GM19025 (cell line): ENCODE data around the gene LRRC8D.

Source experiments
- ATAC-seq: cut with Tn5 transposase; IDR thresholded peaks from one replicate; pipeline ENCODE4 v1.9.1; 2021; ENCODE audit warnings: mild to moderate bottlenecking, low read depth, moderate library complexity; ENCODE audit not compliant: unreplicated experiment

Gene LRRC8D

GRCh38 chr1:89865498-89866382 is 44.9 kb downstream of the LRRC8D start:
- no peak for ATAC-seq

GRCh38 chr1:89866568-89866967 is 45.7 kb downstream of the LRRC8D start:
- no peak for ATAC-seq

- no peak for ATAC-seq
These were observed 50.2 kb downstream of the LRRC8D start for GRCh38 chr1:89870998-89871397.

DNA sequence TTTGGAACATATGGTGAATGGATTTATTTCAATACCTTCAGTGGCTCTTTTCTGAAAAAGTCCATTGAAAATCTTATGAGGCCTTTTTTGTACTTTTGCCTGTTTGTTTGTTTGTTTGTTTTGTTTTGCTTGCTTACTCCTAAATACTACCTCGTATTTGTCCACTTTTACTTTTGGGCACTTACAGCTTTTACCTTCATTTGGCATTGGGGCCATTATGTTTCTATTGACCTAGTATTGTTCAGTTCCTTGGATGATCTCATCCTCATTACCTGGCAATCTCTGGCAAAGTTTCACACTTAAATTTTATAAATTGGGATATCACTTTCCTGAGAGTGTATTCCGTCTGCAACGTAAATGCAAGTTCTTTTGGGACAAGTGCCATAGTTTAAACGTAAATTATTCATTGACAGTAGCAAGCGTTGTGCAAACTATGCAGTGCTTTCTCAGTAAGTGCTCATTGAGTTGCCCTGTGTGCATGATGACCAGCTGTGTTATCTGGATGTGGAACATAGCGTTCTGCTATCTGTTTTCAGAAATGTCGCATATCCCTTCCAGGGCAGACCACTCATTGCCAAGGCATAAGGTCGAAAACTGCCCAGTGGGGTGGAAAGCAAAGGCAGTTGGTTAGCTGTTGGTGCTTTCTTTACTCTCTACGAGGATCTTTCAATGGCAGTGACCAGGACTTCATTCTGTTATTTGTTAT is 51.1 kb downstream of the LRRC8D start:
- no peak for ATAC-seq

GRCh38 chr1:89872567-89872966 is 51.7 kb downstream of the LRRC8D start:
- ATAC-seq = no peak

DNA sequence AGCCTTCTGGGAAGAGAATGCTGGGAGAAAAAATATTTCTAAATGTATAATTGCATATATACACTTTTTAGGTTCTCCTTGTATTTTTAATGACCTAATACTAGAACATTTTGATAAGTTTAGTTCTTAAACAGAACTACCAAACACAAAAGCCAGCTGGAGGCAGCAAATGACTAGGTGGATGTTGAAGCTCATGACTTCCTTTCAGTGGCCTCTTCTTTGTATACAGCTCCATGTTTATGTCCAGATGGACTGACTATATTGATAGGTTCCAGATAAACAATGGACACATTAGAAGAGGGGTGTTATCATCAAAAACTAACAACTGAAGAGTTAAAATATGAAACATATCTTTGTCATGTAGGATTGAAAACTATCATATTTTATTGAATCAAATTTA is 52.5 kb downstream of the LRRC8D start:
- ATAC-seq = no peak

DNA sequence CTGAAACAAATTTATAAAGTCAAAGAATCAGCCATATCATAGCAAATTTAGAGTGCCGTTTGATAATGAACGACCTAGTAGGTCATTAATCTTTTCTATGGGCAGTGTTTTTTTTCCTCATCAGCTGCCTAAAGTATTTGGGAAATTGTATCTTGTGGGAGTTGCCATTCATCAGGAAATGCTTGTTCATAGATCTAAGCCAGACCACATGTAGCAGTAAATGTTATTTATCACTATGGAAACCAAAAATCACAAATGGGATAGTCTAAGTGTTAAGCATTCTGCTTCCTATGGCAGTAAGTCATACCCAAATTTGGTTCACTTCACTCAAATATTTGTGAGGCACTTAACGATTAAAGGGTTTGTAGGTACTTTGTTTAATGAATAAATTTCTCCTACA is 52.9 kb downstream of the LRRC8D start:
- ATAC-seq = no peak

GRCh38 chr1:89876463-89876862 is 55.6 kb downstream of the LRRC8D start:
- ATAC-seq = no peak

GRCh38 chr1:89877756-89878155 is 56.9 kb downstream of the LRRC8D start:
- ATAC-seq = no peak

GRCh38 chr1:89878256-89878655 is 57.4 kb downstream of the LRRC8D start:
- no peak for ATAC-seq

GRCh38 chr1:89880679-89881078 is 59.8 kb downstream of the LRRC8D start:
- ATAC-seq = no peak

DNA sequence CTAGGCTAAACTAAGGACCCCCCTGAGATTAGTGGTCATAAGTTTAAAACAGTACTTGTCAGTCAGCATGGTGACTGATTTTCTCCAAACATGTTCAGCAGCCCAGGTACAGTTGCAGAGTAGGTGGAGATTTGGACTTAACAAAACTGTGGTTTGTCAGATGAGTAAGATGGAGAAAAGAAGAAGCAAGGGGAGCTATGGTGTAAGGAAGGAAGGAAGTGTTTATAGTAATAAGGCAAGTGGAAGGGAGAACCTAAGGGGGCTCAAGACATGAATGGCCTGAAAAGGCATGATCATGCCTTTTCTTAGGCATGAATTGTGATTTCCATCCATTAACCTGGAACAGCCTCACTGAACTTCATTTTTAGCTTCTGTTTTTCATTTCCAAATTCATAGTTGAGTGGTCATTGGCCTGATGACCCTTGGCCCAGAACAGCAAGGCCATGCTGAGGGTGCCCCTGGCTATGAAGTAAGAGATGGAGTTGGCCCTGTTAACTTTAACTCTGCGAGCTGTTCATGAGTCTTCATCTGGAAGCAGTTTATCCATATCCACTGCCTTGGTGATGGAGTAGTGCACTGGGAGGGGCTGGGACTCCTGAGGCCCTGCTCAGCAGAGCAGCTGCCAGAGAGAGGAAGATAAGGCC is 60.7 kb downstream of the LRRC8D start:
- ATAC-seq = no peak

DNA sequence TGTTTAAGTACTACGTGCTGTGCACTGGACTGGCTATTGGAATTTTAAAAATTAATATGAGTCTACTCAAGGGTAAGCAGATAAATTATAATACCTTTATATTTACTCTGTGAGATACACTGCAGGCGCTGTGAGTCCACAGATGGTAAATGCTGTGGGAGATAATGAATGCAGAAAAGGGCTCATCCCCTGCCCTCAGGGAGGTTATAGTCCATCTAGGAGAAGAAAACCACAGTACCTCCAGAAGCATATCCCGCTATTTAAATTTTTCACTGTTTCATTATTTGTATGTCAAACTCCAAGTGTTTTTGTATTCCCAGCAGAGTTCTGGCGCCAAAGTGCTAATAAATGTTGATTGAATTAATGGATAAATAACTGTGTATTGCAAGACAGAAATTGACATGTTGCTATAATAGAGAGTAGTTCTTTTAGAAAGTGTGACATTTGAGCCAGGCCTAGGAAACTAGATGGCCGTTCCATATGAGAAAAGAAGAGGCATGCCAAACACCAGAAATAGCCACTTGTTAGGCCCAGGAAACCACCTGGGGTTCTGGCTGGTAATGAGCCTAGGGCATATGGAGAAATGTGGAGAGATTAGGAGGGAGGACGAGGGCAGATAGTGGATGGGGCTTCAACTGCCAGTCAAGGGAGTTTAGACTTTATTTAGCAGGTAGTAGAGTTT is 61.7 kb downstream of the LRRC8D start:
- no peak for ATAC-seq

DNA sequence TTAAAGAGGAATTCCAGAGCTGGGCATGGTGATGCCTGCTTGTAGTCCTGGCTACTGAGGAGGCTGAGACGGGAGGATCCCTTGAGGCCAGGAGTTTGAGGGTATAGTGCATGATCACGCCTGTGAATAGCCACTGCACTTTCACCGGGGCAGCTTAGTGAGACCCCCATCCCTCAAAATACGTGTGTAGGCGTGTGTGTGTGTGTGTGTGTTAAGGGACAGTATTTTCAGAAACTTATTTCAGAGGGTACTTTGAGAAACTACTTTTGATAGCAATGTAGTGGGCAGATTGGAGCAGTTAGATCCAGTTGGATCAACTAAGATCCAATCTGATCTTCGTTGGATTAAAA is 62.2 kb downstream of the LRRC8D start:
- ATAC-seq = no peak

GRCh38 chr1:89884718-89885596 is 64.1 kb downstream of the LRRC8D start:
- ATAC-seq = no peak

GRCh38 chr1:89887270-89887669 is 66.4 kb downstream of the LRRC8D start:
- ATAC-seq = no peak

DNA sequence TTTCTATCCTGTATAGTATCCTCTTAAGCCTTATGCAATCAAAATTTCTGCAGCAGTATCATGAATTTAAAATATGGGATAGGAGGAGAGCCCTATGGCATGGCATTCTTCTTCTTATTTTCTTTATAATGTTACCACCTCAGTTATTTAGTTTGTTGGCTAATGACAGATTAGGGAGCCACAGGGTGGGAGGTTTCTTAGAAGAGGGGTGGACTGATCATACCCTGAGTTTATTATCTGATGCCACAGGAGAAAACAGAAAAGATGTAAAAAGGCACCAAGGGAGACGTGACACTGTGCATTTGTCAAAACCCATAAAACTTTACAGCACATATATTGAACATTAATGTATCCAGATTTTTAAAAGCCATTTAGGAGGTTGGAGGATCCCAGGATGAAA is 66.9 kb downstream of the LRRC8D start:
- no peak for ATAC-seq

DNA sequence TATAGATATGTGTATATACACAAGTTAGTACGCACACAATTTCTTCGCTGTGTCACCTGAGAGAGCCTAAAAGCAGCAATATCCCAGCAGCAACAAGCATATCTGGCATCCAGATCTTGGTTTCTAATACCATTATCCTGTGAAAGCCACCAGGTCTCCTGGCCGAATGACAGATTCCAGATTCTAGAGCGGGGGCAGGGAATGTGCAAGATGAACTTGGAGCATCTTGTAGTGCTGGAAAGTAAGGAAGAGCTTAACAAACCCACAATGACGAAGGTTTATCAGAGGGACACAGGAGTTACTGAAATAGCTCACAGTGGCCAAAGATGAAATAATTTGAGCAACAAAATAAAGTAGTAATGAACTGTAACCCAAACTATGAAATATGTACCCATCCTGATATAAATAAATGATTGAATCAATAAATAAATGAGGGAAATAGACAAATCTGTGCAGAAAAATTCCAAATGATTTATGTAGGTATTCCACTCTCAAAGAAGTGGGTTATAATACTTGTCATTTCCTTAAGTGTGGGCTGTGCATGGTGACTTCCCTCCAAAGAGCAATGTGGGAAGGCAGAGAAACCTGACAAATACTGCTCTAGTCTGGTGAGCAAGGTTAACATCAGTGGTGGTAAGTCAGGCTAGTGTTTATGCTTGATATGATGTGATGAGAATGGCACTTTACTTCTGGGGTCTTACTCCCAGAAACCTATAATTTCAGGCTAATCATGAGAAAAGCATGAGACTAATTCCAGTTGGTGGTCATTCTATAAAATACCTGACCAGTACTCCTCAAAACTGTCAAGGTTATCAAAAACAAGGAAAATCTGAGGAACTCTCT is 67.9 kb downstream of the LRRC8D start:
- no peak for ATAC-seq

- no peak for ATAC-seq
These were observed 68.4 kb downstream of the LRRC8D start for GRCh38 chr1:89889323-89889615.
